Raji (cell line): ENCODE measurements around the gene FHOD3.

Experiments
- POLR2A ChIP-seq: IDR thresholded peaks from 2 replicates; pipeline ENCODE4 v1.6.1; 2011; ENCODE audit warnings: low read depth, low read length, control low read depth; ENCODE audit not compliant: insufficient read depth

The FHOD3 gene

GRCh38 chr18:36446059-36446458, 148.5 kb downstream of the FHOD3 start:
- no peak for TF ChIP-seq POLR2A

DNA sequence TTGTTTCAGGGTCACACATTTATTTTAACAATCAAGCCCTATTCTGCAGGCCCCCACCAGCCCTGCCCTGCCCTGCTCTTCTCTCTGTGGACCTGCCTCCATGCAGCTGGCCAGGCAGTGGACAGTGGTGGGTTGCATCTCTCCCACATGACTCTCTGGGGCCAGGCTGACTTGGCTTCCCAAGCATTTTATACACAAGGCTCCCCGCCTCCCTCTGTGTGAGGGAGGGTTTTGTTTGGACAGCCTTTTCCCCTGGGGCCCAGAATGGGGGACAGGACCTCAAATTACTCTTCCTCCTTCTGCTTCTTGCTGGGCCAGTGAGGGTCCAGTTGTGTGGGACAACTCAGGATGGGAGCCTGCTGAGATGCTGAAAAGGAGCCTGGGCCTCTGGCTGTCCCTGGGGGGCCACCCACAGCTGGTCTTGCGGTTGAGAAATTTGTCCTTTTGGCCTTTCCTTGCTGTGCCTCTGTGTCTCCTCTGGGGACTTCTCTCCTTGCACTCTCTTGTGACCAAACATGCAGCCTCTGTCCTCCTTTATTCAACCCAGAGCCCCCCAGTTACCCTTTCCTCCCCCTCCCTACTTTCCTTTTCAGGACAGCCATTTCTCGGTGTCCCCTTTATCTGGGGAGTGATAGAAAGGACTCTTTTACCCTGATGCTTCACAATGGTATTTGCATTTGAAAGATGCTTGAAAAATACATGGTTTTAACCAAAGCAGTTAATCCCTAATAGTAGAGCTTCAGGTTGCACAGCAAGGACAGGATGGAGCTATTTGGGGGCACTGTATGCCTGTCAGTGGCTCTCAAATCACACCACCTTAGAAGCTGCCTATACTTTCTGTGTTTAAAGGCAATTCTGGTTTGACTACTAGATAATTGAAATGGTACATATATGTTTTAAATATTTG, 151.1 kb downstream of the FHOD3 start:
- no peak for TF ChIP-seq POLR2A

GRCh38 chr18:36449451-36449850, 151.9 kb downstream of the FHOD3 start:
- TF ChIP-seq POLR2A, result no peak

DNA sequence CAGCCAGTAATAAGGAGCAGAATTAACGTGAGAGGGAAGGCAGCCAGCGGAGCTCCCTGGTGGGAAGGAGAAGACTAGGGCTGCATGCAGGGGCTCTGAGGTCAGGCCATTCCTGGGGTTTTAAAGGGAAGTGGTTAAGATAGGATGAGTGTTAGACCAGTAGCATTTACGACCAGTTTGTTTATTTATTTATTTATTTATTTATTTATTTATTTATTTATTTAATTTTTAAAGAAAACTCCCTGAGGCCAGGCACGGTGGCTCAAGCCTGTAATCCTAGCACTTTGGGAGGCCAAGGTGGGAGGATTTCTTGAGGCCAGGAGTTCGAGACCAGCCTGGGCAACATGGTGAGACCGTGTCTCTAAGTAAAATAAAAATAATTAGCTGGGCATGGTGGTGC, 152.8 kb downstream of the FHOD3 start:
- no peak for TF ChIP-seq POLR2A

DNA sequence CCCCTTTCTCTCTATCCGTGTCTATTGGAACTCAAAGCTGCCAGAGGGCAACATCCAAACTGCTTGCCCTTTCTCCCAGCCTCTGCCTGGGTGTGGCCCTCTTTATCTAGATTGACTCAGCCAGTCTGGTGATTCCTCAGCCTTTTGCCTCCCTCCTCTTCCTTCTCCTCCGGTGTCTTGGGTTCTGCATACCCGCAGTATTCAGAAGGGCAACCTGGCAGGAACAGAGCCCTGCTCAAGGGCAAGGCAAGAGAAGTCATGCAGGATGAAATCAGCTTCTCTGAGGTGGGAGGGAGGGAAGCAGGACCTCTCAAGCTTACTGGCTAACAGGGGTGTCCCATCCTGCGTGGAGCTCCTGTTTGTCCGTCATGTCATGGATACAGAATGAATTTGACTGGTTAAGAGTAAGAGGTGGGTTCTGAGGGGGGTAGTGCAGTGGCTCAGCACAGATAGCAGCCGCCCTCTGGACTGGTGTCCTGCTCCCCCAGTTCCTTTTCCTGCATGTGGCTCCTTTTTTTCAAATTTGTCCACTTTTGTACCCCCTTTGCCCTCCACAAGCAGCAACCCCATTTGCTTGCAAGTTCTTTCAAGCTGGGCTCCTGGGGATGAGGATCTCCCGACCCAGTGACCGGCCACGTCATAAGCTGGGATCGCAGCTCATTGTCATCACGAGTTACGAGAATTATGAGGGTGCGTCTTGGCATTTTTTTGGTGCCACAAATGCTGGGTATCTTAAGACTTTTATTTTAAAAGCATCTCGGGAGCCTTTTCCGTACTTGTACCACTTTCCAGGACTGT, 154.1 kb downstream of the FHOD3 start:
- no peak for TF ChIP-seq POLR2A

DNA sequence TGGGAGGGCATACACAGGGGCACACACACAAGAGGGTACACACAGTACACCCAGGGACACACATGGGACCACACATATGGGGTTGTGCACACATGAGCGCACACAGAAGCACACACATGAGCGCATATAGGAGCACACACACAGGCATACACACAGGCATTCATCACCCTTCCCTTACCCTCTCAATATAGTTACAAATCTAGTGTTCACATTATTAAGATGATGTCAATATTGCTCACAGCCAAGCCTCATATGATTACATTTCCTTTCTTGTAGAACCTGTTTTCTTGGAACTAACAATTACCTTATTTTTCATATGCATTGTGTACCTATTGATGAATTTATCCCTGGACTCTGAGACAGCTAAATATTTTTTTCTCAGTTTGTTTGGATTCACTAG, 156.7 kb downstream of the FHOD3 start:
- TF ChIP-seq POLR2A, result no peak

- TF ChIP-seq POLR2A, result no peak
Measured at GRCh38 chr18:36454848-36455458, 157.4 kb downstream of the FHOD3 start.

DNA sequence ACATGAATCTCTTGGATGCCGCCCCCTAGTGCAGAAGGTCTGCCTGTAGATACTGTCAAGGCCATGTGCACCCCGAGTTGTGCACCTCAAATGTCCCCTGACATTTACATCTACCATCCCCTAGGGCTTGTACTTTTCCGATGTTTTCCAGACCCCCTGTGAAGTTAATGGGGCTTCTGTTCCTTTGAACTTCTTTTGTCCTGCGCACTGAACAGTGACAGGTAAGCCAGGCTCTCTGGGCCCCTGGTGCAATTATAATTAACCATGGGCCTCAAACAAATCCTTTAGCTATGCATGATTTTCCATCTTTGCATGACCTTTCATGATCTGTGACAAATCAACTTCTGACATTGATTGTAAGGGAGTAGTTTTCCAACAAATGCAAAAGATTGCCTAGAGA, 158.4 kb downstream of the FHOD3 start:
- no peak for TF ChIP-seq POLR2A

GRCh38 chr18:36456622-36457021, 159.1 kb downstream of the FHOD3 start:
- TF ChIP-seq POLR2A, result no peak

DNA sequence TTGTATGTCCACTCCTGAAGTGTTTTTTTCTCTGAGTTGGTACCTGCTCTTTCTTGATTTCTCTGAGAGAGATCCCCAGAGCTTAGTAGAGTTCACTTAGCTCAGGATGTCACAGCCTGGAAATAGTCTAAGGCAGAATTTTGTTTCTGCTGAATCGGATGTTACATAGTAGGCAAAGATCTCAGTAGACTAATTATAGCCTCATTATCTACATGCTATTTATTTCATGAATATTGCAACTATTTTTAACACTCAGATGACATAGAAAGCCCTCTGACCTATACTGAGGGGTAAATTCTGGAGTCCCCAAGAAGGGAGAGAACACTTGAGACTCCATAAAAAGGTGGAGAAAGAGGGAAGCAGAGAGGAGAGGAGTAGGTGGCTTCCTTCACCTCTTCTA, 160.2 kb downstream of the FHOD3 start:
- TF ChIP-seq POLR2A, result no peak

- TF ChIP-seq POLR2A, result no peak
Measured at GRCh38 chr18:36458306-36458705, 160.8 kb downstream of the FHOD3 start.

DNA sequence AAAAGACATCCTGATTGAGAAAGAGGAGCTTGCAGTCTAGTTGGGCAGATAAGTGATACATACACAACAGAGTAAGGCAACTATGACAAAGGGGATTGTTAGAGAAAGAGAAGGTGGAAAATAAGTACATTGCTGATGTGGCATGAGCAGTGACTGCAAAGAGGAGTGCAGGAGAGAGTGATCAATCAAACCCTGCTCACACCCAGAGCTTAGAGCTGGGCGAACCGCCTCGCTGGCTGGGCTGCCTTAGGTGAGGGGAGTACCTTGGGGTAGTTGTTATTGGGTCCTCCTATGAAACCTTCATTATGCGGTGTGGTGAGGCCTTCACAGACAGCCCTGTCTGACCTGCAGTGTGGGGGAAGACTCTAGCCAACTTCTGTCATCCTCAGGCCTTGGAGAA, 161.7 kb downstream of the FHOD3 start:
- no peak for TF ChIP-seq POLR2A

DNA sequence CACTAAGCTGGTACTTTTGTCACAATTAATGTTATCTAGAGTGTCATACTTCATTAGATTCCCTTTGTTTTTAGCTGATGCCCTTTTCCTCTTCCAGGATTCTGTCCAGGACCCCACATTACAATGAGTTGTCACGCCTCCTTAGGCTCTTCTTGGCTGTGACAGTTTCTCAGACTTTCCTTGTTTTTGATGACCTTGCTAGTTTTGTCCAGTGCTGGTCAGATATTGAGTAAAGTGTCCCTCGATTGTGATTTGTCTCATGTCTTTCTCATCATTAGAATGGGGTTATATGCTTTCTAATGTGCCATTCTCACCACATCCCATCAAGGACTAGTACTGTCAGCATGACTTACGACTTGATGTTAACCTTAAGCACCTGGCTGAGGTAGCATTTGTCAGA, 162.3 kb downstream of the FHOD3 start:
- TF ChIP-seq POLR2A, result no peak

DNA sequence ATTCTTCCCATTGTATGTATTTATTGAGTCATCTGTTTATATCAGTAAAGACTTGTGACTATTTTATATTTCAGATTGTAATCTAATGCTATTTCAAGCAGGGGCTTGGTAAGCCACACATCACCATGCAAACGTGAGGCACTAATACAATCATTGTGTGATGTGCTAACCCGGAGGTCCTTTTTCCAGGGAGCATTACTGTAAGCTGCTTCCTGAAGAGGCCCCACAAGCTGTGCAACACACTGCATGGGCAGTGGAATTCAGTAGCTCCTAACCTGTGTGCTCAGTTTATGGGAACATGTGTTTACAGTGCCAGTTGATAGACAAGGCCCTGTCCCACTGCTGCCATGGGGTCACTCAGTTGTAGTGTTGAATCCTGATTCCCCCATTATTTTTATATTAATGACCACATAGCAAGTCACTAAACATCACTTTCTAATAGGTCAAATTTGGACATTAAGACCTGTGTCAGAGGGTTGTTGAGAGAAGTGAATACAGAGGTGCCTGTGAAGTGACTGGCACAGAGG, 162.9 kb downstream of the FHOD3 start:
- no peak for TF ChIP-seq POLR2A

- TF ChIP-seq POLR2A, result no peak
Measured at GRCh38 chr18:36460854-36461253, 163.3 kb downstream of the FHOD3 start.
